ENCODE measurements around the gene PCCA. TPM values are rescaled to one million over a fixed set of nuclear protein-coding genes. Genes with fewer than 3 reads are reported as not detected.

PCCA gene
- total and polyA plus RNA-seq, 2 donors (not counting 3 experiments of a cell fraction or from before 2014, with no cell fraction given), result 5.7 to 20.2 TPM

- no peak overlapping the region for H3K4me2 ChIP-seq (ENCODE audit: insufficient read depth, low read length)
- intact Hi-C loops (cut with micrococcal nuclease), result no loop called here
- H3K27ac ChIP-seq (ENCODE audit: insufficient read depth, low read depth, low read length), result no peak overlapping the region
- POLR2A ChIA-PET, result no interaction called here
- dilution Hi-C loops (cut with MboI; ENCODE audit: extremely low pct_ligation_motif_present, low sequenced_read_pairs), result no loop called here
- H3K9me3 ChIP-seq (replicated peaks; ENCODE audit: control insufficient read depth, insufficient read depth, low read length), result no peaks in the 10 kb centered on the region
- no peaks in the 10 kb centered on the region for H3K27me3 ChIP-seq (ENCODE audit: control insufficient read depth in 2 of 2, insufficient read depth in 2 of 2, low read length in 2 of 2)
- FAIRE-seq (no peak), DNase-seq (ENCODE audit: low read depth, low spot score) (no peak)
- no peaks in the 10 kb centered on the region for H3K79me2 ChIP-seq (ENCODE audit: control insufficient read depth, insufficient read depth, low read length)
- no peak for TF ChIP-seq MAX (IDR thresholded peaks at IDR 0.05; ENCODE audit: insufficient read depth, insufficient read length)
- TF ChIP-seq EZH2 (IDR thresholded peaks at IDR 0.05; ENCODE audit: borderline replicate concordance, low read depth, low read length, severe bottlenecking), result no peak
- TF ChIP-seq FOS (IDR thresholded peaks at IDR 0.05; ENCODE audit: borderline replicate concordance, insufficient read depth, low read length), result no peak
- TF ChIP-seq JUN (IDR thresholded peaks at IDR 0.05; ENCODE audit: borderline replicate concordance, insufficient read depth, insufficient read length, low read depth), result no peak
- TF ChIP-seq POLR2AphosphoS5 (IDR thresholded peaks at IDR 0.05; ENCODE audit: insufficient read depth, low read depth, low read length), result no peak
- no peak for TF ChIP-seq CTCF (IDR thresholded peaks at IDR 0.05; ENCODE audit: extremely low read depth in 1 of 2, insufficient read depth in 1 of 2, low read depth in 1 of 2, low read length in 2 of 2)
- TF ChIP-seq MYC (IDR thresholded peaks at IDR 0.05; ENCODE audit: low read depth, low read length), result no peak
- TF ChIP-seq GATA2 (IDR thresholded peaks at IDR 0.05; ENCODE audit: insufficient read depth, insufficient read length, low read depth, low read length), result no peak
- no peak for TF ChIP-seq POLR2A (IDR thresholded peaks at IDR 0.05; ENCODE audit: low read depth, low read length)
- no peaks in the 10 kb centered on the region for H4K20me1 ChIP-seq (replicated peaks; ENCODE audit: control insufficient read depth, extremely low read depth, insufficient read depth, low read length)
- CTCF ChIA-PET, result no interaction called here
- no peaks in the 10 kb centered on the region for H3K36me3 ChIP-seq (ENCODE audit: control insufficient read depth in 2 of 2, extremely low read depth in 1 of 2, insufficient read depth in 2 of 2, low read length in 2 of 2)
- no TSS peak for BruUV-seq (replicated peaks)
- no peak overlapping the region for H3K4me3 ChIP-seq (replicated peaks in 1 of 3; ENCODE audit: insufficient read depth in 1 of 3, low read depth in 1 of 3, low read length in 3 of 3)
- H3K9me1 ChIP-seq (replicated peaks; ENCODE audit: control insufficient read depth, extremely low read depth, insufficient read depth, low read length), result no peaks in the 10 kb centered on the region
- H3K9ac ChIP-seq (replicated peaks; ENCODE audit: extremely low read depth, insufficient read depth, low read length), result no peak overlapping the region
- no peak overlapping the region for H2AFZ ChIP-seq (ENCODE audit: low read depth, low read length)
- H3K4me1 ChIP-seq (ENCODE audit: control insufficient read depth, extremely low read depth, insufficient read depth, low read length), result no peaks in the 10 kb centered on the region
Measured at GRCh38 chr13:100179276-100179675, 90.4 kb downstream of the PCCA start.
